Trophoblast cell (in vitro differentiated cells and primary cell): ENCODE results near the gene KCNMB2.

Experiments
- DNase-seq, 2 donors: peaks; one replicate each; pipeline ENCODE4 v3.0.0-alpha.2; 2016
- H2AFZ ChIP-seq: 2 replicates; pipeline ENCODE4 v1.6.1; 2013; ENCODE audit warnings: low read length, moderate library complexity, mild to moderate bottlenecking; ENCODE audit not compliant: insufficient read depth, poor library complexity
- H2AK5ac ChIP-seq: 2 replicates; pipeline ENCODE4 v1.6.1; 2013; ENCODE audit warnings: mild to moderate bottlenecking, low read length
- H2BK120ac ChIP-seq: 2 replicates; pipeline ENCODE4 v1.6.1; 2013; ENCODE audit warnings: low read length, mild to moderate bottlenecking, moderate library complexity; ENCODE audit not compliant: insufficient read depth, poor library complexity
- H2BK12ac ChIP-seq: 2 replicates; pipeline ENCODE4 v1.6.1; 2013; ENCODE audit warnings: mild to moderate bottlenecking, low read length, moderate library complexity
- H2BK5ac ChIP-seq: 2 replicates; pipeline ENCODE4 v1.6.1; 2013; ENCODE audit warnings: low read length, low read depth, moderate library complexity, mild to moderate bottlenecking; ENCODE audit not compliant: poor library complexity
- H3K14ac ChIP-seq: 2 replicates; pipeline ENCODE4 v1.6.1; 2013; ENCODE audit warnings: mild to moderate bottlenecking, low read length
- H3K18ac ChIP-seq: 2 replicates; pipeline ENCODE4 v1.6.1; 2013; ENCODE audit warnings: mild to moderate bottlenecking, low read length
- H3K23ac ChIP-seq: 2 replicates; pipeline ENCODE4 v1.6.1; 2013; ENCODE audit warnings: low read length
- H3K27ac ChIP-seq: 2 replicates; pipeline ENCODE4 v1.5.1; 2013; ENCODE audit warnings: low read depth, mild to moderate bottlenecking, inconsistent platforms, low read length, moderate library complexity
- H3K27me3 ChIP-seq: 2 replicates; pipeline ENCODE4 v1.6.1; 2013; ENCODE audit warnings: inconsistent platforms, mild to moderate bottlenecking, low read length, moderate library complexity; ENCODE audit not compliant: insufficient read depth
- H3K36me3 ChIP-seq, 2 experiments: 1 replicate in 1 of 2; 2 replicates in 1 of 2; pipeline ENCODE4 v1.6.1; 2013; ENCODE audit warnings: low read length in 2 of 2, mild to moderate bottlenecking in 2 of 2, moderate library complexity in 1 of 2; ENCODE audit not compliant: insufficient read depth in 2 of 2, control insufficient read depth in 1 of 2
- H3K4ac ChIP-seq: 2 replicates; pipeline ENCODE4 v1.6.1; 2013; ENCODE audit warnings: low read depth, mild to moderate bottlenecking, low read length, moderate library complexity
- H3K4me1 ChIP-seq, 2 experiments: 1 replicate in 1 of 2; 2 replicates in 1 of 2; pipeline ENCODE4 v1.6.1; 2013; ENCODE audit warnings: low read length in 2 of 2, mild to moderate bottlenecking in 2 of 2, moderate library complexity in 1 of 2; ENCODE audit not compliant: insufficient read depth in 2 of 2, control insufficient read depth in 1 of 2
- H3K4me2 ChIP-seq: 2 replicates; pipeline ENCODE4 v1.6.1; 2013; ENCODE audit warnings: inconsistent platforms, mild to moderate bottlenecking, low read length, moderate library complexity
- H3K4me3 ChIP-seq: 2 replicates; pipeline ENCODE4 v1.5.1; 2013; ENCODE audit warnings: mild to moderate bottlenecking, low read depth, low read length, inconsistent platforms
- H3K79me1 ChIP-seq: one replicate; pipeline ENCODE4 v1.6.1; 2013; ENCODE audit warnings: low read length
- H3K79me2 ChIP-seq: 2 replicates; pipeline ENCODE4 v1.6.1; 2013; ENCODE audit warnings: low read length, mild to moderate bottlenecking; ENCODE audit not compliant: control insufficient read depth, insufficient read depth, poor library complexity
- H3K9ac ChIP-seq: 2 replicates; pipeline ENCODE4 v1.6.1; 2013; ENCODE audit warnings: mild to moderate bottlenecking, low read length
- H3K9me3 ChIP-seq: 2 replicates; pipeline ENCODE4 v1.6.1; 2013; ENCODE audit warnings: low read depth, mild to moderate bottlenecking, control low read depth, inconsistent platforms, low read length; ENCODE audit not compliant: insufficient read depth
- H4K12ac ChIP-seq: 2 replicates; pipeline ENCODE4 v1.6.1; 2013; ENCODE audit warnings: low read depth, mild to moderate bottlenecking, low read length, moderate library complexity
- H4K8ac ChIP-seq: 2 replicates; pipeline ENCODE4 v1.6.1; 2013; ENCODE audit warnings: low read depth, mild to moderate bottlenecking, low read length, moderate library complexity
- H4K91ac ChIP-seq: one replicate; pipeline ENCODE4 v1.6.1; 2013; ENCODE audit warnings: low read depth, mild to moderate bottlenecking, low read length, moderate library complexity
- WGBS: extraction: QIAGEN DNeasy Blood & Tissue Kit; methylation state at CpG from one replicate; pipeline ENCODE4 v1.1.7; 2013; ENCODE audit warnings: missing lambda C conversion rate; ENCODE audit not compliant: insufficient read length, insufficient coverage; ENCODE audit errors: extremely low coverage; 5-methylcytosine and 5-hydroxymethylcytosine counted together

KCNMB2 gene

GRCh38 chr3:178868681-178869080 lies 332.4 kb downstream of the KCNMB2 start:
- Histone ChIP-seq H3K36me3 (no peaks in the 10 kb centered on the region), H4K8ac (no peak overlapping the region), H2AK5ac (no peak overlapping the region), H3K9ac (no peak overlapping the region), H3K9me3 (no peaks in the 10 kb centered on the region), H4K12ac (no peak overlapping the region), H3K4me1 (no peaks in the 10 kb centered on the region), H3K14ac (no peak overlapping the region), H2AFZ (no peak overlapping the region), H3K27me3 (no peaks in the 10 kb centered on the region), H3K18ac (no peak overlapping the region), H3K79me2 (no peaks in the 10 kb centered on the region), H4K91ac (no peak overlapping the region), H3K23ac (no peak overlapping the region), H3K27ac (no peak overlapping the region), H2BK5ac (no peak overlapping the region), H2BK120ac (no peak overlapping the region), H3K4me2 (no peak overlapping the region), H2BK12ac (no peak overlapping the region), H3K79me1 (no peaks in the 10 kb centered on the region), H3K4ac (no peak overlapping the region), H3K4me3 (no peak overlapping the region)
- no CpG with 5 or more reads among the region's 2 CpGs for WGBS
- no peak for DNase-seq

- Histone ChIP-seq H3K4me2 (no peak overlapping the region), H3K9ac (no peak overlapping the region), H3K23ac (no peak overlapping the region), H3K4ac (no peak overlapping the region), H2BK120ac (no peak overlapping the region), H4K8ac (no peak overlapping the region), H3K79me2 (no peaks in the 10 kb centered on the region), H2AK5ac (no peak overlapping the region), H3K79me1 (no peaks in the 10 kb centered on the region), H2BK5ac (no peak overlapping the region), H3K27me3 (no peaks in the 10 kb centered on the region), H3K4me3 (no peak overlapping the region), H2AFZ (no peak overlapping the region), H2BK12ac (no peak overlapping the region), H3K14ac (no peak overlapping the region), H4K12ac (no peak overlapping the region), H4K91ac (no peak overlapping the region), H3K27ac (no peak overlapping the region), H3K9me3 (no peaks in the 10 kb centered on the region), H3K18ac (no peak overlapping the region), H3K36me3 (no peaks in the 10 kb centered on the region), H3K4me1 (no peaks in the 10 kb centered on the region)
- DNase-seq: no peak
Measured at GRCh38 chr3:178870085-178870484, 333.8 kb downstream of the KCNMB2 start.

GRCh38 chr3:178875157-178875556 lies 338.9 kb downstream of the KCNMB2 start:
- Histone ChIP-seq H4K12ac (no peak overlapping the region), H4K91ac (no peak overlapping the region), H3K14ac (no peak overlapping the region), H3K9me3 (no peaks in the 10 kb centered on the region), H2BK5ac (no peak overlapping the region), H4K8ac (no peak overlapping the region), H3K4me1 (no peaks in the 10 kb centered on the region), H3K23ac (no peak overlapping the region), H3K4me3 (no peak overlapping the region), H3K36me3 (no peaks in the 10 kb centered on the region), H3K18ac (no peak overlapping the region), H3K79me2 (no peaks in the 10 kb centered on the region), H2BK12ac (no peak overlapping the region), H3K79me1 (no peaks in the 10 kb centered on the region), H3K27me3 (no peaks in the 10 kb centered on the region), H3K4me2 (no peak overlapping the region), H2AK5ac (no peak overlapping the region), H2BK120ac (no peak overlapping the region), H2AFZ (no peak overlapping the region), H3K4ac (no peak overlapping the region), H3K9ac (no peak overlapping the region), H3K27ac (no peak overlapping the region)
- no CpG with 5 or more reads among the region's 1 CpG for WGBS
- no peak for DNase-seq

- Histone ChIP-seq H3K23ac (no peak overlapping the region), H4K8ac (no peak overlapping the region)
Measured at GRCh38 chr3:178875836-178876235, 339.6 kb downstream of the KCNMB2 start.

More at GRCh38 chr3:178875836-178876235, 339.6 kb downstream of the KCNMB2 start:
- no peak for DNase-seq
- Histone ChIP-seq H3K4me3 (no peak overlapping the region), H3K14ac (no peak overlapping the region), H3K27ac (no peak overlapping the region), H3K4me2 (no peak overlapping the region), H2AFZ (no peak overlapping the region), H3K79me2 (no peaks in the 10 kb centered on the region), H3K18ac (no peak overlapping the region), H2AK5ac (no peak overlapping the region), H2BK120ac (no peak overlapping the region), H2BK5ac (no peak overlapping the region), H2BK12ac (no peak overlapping the region), H3K9me3 (no peaks in the 10 kb centered on the region), H3K4ac (no peak overlapping the region), H3K36me3 (no peaks in the 10 kb centered on the region), H3K27me3 (no peaks in the 10 kb centered on the region), H4K91ac (no peak overlapping the region), H3K9ac (no peak overlapping the region), H4K12ac (no peak overlapping the region), H3K4me1 (no peaks in the 10 kb centered on the region), H3K79me1 (no peaks in the 10 kb centered on the region)
- WGBS: no CpG with 5 or more reads among the region's 5 CpGs
